ENCODE measurements around the gene FOXN1. TPM values are rescaled to one million over a fixed set of nuclear protein-coding genes. Genes with fewer than 3 reads are reported as not detected.

The FOXN1 gene
- total and polyA plus RNA-seq, 2 of the 13 experiments (the other 11 are each of a cell fraction or from before 2014, with no cell fraction given) = 0.01 TPM; not detected in 1

DNA sequence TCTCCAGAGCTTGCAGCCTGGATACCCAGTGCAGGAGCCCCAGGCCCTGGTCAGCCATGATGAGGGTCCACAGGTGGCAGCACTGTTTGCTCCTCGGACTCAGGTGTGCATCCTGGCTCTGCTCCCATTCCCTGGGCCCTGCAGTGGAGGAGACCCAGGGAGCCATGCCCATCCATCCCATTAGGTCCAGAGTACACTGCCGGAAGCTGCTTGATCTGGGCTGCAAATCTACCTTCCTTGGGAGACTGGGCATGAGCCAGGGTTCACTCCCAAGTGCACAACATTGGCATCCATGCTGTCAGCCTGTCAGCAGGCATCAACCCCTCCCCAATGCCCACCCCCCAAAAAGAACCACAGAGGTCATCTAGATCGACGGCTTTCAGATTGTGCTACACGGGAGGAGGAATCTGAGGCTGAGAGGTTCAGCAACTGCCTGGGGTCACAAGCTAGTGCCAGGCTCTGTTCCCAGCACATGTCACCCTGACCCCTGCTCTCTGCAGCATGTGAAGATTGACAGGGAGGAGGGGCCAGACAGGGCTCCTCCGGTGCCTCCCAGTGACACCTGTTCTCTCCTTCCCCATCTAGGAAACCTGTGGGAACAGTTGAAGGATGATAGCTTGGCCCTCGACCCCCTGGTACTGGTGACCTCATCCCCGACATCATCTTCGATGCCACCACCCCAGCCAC, 30.5 kb downstream of the FOXN1 start:
- intact Hi-C loops (cut with micrococcal nuclease; ENCODE audit: unreplicated experiment) (no loop called here), in situ Hi-C loops (cut with HindIII; ENCODE audit: extremely low pct_ligation_motif_present, low pct_unique_long_range_greater_than_20kb) (no loop called here)
- FAIRE-seq (no peak), DNase-seq (ENCODE audit: low spot score) (no peak), ATAC-seq (peak; percentile 26; the same call in 1 of the 3 replicates)
- WGBS (ENCODE audit: low lambda C conversion rate) = 7% methylated on average over 4 of the region's 9 CpGs
- H3K4me2 ChIP-seq (ENCODE audit: low read depth, low read length) = no peak overlapping the region
- peaks cover 4 to 37% of the 10 kb centered on the region in 2 experiments; a peak in 4 of 5 replicates for H3K27me3 ChIP-seq (ENCODE audit: control insufficient read depth in 1 of 2, insufficient read depth in 2 of 2, low read length in 2 of 2)
- no peaks in the 10 kb centered on the region for H3K36me3 ChIP-seq (replicated peaks in 1 of 2; ENCODE audit: control insufficient read depth in 1 of 2, insufficient read depth in 2 of 2, low read length in 2 of 2)
- H3K27ac ChIP-seq (ENCODE audit: extremely low read length, insufficient read depth, low read length) = no peak overlapping the region
- no peaks in the 10 kb centered on the region for H3K79me2 ChIP-seq (ENCODE audit: insufficient read depth, low read length)
- TF ChIP-seq NCOA1 (CRISPR knock-in tag; IDR thresholded peaks at IDR 0.05) = no peak
- TF ChIP-seq MED1 (CRISPR knock-in tag; IDR thresholded peaks at IDR 0.05) = no peak
- TF ChIP-seq NFKBIZ (CRISPR knock-in tag; IDR thresholded peaks at IDR 0.05) = no peak
- TF ChIP-seq ZBTB8A (CRISPR knock-in tag; IDR thresholded peaks at IDR 0.05; ENCODE audit: borderline replicate concordance, low read depth) = no peak
- no peak for TF ChIP-seq ATF2 (CRISPR knock-in tag; IDR thresholded peaks at IDR 0.05)
- no peak for TF ChIP-seq NR2F6 (IDR thresholded peaks at IDR 0.05)
- no peak for TF ChIP-seq NR2F6 (CRISPR knock-in tag; IDR thresholded peaks at IDR 0.05)
- TF ChIP-seq, protein P1, sequence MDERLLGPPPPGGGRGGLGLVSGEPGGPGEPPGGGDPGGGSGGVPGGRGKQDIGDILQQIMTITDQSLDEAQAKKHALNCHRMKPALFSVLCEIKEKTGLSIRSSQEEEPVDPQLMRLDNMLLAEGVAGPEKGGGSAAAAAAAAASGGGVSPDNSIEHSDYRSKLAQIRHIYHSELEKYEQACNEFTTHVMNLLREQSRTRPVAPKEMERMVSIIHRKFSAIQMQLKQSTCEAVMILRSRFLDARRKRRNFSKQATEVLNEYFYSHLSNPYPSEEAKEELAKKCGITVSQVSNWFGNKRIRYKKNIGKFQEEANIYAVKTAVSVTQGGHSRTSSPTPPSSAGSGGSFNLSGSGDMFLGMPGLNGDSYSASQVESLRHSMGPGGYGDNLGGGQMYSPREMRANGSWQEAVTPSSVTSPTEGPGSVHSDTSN (CRISPR knock-in tag; IDR thresholded peaks at IDR 0.05) = peak; percentile 53; the same call in 1 of the 2 replicates
- TF ChIP-seq ZSCAN9 (CRISPR knock-in tag; IDR thresholded peaks at IDR 0.05; ENCODE audit: borderline replicate concordance) = no peak
- TF ChIP-seq GPN1 (CRISPR knock-in tag; IDR thresholded peaks at IDR 0.05; ENCODE audit: borderline replicate concordance) = no peak
- H3K9ac ChIP-seq (ENCODE audit: insufficient read depth, low read depth, low read length) = no peak overlapping the region
- H2AFZ ChIP-seq (ENCODE audit: low read length) = no peak overlapping the region
- CTCF ChIA-PET (ENCODE audit: low intra/inter-chr PET ratio, low total read pairs) = no interaction called here
- no peaks in the 10 kb centered on the region for H4K20me1 ChIP-seq (ENCODE audit: insufficient read depth, low read length)
- POLR2A ChIA-PET = no interaction called here
- peaks cover 6% of the 10 kb centered on the region for H3K4me1 ChIP-seq (ENCODE audit: insufficient read depth, low read length)
- BruUV-seq (replicated peaks) = no TSS peak
- no peaks in the 10 kb centered on the region for H3K9me3 ChIP-seq (ENCODE audit: low read length)
- no peak overlapping the region for H3K4me3 ChIP-seq (replicated peaks in 1 of 3; ENCODE audit: insufficient read depth in 1 of 3, low read depth in 2 of 3, low read length in 3 of 3)

Measured in HepG2 (cell line).